ENCODE data around the gene TGM4.
"Not testable (repeated sequence)": the region's sequence is repeated elsewhere in the genome, so short reads cannot be mapped to it uniquely, and the experiment has no call there.

TGM4 gene

GRCh38 chr3:44874308-44874707 lies at the start of gene TGM4:
Gene TGM4 (plus strand): TSS chr3:44874608. CDS start chr3:44874679, 71 bp downstream.
- DNase-seq, result no peak

DNA sequence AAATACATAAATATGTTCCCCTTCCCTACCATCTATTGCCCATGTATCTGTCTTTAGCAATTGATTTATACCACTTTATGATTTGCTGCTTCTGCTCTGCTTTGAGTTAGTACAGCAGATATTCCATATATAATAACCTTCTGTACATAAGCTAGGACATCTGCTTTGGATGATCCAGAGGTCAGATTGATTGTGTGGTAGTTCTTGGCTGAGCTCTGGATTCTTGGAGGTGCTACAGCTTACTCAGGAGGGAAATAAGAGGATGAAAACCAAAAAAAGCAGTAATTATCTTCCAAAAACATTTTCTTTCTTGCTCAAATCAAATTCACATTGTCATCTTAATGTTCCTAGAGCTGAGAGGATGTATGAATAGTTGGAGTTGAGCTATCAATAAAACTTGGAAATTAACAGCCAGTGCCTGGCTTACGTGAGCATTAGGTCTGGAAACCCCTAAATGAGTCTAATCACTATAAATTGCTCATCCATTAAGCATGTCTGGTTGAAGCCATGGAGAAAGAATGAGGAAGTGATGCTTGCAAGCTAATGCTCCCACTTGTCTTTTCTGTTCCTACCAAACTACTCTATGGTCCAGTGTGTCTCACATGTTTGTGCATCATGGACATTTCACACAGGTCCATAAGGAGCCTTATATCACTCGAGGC lies 49.0 kb upstream of the TGM4 start:
- DNase-seq, result no peak

DNA sequence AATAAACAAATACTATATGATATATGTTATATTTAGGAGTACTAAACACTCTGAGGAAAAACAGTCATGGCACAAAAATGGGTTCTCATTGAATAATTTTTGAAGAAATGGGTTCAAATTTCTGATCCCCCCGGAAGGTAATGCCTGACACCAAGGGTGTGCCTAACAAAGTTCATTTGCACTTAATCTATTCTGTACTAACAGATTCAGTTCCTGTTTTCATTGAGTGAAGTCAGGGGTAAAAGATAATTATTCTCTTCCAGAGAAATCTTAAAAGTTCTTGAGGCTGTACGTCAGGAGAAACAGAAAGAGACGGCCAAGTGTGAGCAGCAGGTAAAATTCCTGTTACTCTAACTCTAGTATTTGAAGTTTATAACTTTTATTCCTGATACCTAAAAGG lies 47.2 kb upstream of the TGM4 start:
- DNase-seq, result no peak

GRCh38 chr3:44831232-44831631 lies 43.2 kb upstream of the TGM4 start:
- DNase-seq, result no peak

- no peak for DNase-seq
Measured at GRCh38 chr3:44832032-44832431, 42.4 kb upstream of the TGM4 start.

DNA sequence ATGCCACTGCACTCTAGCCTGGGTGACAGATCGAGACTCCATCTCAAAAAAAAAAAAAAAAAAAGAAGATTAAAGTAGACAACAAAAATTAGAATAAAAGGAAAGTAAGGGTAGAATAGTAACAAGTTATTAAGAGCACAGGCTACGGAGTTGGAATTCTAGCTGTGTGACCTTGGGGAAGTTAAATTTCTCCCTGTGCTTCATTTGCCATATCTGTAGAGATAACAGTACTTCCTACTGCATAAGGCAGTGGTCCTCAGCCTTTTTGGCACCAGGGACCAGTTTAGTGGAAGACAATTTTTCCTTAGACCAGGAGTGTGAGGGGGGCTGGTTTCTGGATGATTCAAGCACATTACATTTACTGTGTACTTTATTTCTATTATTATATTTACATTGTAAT lies 41.4 kb upstream of the TGM4 start:
- no peak for DNase-seq

DNA sequence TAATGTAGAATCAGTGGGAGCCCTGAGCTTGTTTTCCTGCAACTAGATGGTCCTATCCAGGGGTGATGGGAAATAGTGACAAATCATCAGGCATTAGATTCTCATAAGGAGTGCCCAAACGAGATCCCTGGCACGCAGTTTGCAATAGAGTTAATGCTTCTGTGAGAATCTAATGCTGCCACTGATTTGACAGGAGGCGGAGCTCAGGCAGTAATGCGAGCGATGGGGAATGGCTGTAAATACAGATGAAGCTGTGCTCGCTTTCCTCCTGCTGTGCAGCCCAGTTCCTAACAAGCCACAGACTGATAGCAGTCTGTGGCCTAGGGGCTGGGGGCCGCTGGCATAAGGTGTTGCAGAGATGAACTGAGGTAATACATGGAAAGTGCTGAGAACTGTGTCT lies 41.0 kb upstream of the TGM4 start:
- DNase-seq, result no peak

DNA sequence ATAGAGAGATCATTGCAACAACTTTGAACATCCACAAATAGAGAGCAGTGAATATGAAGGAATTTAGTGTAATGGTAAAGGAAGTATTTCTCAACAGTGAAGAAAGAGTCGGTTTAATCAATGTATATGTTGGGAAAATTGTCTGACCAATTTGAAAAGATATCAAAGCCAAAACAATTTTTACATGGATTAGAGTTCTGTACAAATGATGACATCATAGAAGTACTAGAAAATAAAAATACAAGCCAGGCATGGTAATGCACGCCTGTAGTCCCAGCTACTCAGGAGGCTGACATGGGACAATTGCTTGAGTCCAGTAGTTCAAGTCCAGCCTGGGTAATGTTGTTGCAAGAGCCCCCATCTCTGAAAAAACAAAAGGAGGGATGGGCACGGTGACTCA lies 38.7 kb upstream of the TGM4 start:
- DNase-seq, result no peak

DNA sequence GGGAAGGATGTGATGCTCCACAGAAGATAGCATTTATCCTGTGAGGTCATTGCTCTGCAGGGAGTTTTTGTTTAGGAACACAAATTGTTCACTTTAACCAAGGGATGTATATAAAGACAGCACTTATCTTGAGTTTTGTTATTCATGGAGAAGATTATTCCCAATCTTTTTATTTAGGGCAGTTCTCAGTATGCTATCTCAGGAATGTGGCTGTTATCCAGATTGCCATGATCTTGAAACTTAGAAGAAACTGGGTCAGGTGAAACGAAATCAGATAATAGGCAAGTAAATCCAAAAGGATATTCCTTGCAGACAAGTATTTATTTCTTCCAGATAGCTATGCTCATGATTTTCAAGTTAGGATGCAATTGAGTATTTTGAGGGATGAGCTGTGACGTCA lies 32.0 kb upstream of the TGM4 start:
- no peak for DNase-seq

DNA sequence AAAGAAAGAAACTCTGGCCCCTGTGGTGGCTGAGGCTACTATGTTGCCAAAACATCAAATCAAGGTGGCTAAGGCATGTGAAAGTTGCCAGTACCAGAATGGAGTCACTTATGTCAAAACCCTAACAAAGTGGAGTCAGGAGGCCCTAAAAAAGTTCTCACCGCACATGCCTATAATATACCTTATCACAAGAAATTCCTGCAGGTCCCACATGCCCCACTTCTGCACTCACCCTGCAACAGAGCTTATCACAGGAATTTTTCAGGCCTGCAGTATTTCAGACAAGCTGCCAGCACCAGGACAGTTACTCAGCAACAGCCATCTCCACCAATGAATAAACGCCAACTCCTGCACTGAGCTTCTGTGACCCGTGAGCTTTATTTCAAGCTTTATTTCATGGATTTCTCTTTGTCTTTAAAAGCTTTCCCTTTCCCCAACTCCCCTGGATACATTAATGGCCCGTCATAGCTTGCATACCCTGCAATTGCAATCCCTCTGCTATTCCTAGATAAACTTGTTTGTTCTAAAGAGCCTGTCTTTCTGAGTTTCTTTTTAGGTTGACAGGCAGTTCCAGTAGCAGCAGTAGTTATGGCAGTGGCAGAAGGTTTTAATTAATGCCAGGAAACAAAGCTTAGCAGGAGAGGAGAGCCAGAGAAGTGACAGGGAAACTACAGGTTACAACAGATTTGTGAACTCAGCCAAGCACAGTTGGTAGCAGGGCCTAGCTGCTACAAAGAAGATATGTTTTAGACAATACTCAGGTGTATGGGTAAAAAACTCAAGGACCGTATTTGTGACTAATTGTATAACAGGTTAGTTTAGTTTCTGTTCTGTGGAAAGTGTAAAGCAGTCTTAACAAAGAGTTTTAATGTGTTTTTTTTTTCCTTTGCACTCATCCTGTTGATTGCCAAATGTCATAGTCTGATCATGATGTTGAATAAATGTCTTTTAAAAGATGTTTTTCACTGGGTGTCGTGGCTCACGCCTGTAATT lies 28.6 kb upstream of the TGM4 start:
- DNase-seq, result no peak

DNA sequence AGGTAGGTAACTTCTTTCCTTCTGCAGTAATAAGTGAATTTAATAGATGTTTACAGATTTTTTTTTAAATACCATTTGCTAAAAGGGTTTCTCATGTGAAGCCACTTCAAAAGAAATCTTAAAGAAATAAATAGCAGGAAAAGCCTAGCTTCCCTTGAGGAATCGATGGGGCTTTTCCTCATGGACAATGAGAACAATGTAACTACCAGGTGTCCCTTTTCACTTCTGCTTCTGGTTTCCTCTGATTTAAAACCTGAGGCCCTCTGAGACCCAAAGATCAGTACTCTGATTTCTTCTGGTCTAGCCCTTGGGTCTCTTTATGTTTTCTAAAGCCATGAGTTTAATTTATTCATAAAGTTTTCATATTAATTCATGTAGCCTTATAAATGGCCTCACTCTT lies 25.8 kb upstream of the TGM4 start:
- no peak for DNase-seq

DNA sequence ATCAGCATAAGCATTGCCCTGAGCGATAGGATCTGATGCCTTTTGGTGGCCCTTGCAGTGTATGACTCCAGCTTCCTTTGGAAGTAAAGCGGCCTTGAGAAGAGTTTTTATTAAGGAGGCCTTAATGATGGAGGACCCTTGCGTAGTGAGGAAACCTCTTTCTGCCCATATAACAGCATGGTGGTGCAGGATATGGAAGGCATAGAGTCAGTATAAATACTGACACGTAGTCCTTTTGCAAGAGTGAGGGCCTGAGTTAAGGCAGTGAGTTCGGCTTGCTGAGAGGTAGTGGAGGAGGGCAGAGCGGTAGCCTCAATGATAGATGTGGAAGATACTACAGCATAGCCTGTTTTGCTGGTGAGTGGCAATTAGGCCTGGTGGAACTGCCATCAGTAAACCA lies 17.7 kb upstream of the TGM4 start:
- DNase-seq, result not testable (repeated sequence)

DNA sequence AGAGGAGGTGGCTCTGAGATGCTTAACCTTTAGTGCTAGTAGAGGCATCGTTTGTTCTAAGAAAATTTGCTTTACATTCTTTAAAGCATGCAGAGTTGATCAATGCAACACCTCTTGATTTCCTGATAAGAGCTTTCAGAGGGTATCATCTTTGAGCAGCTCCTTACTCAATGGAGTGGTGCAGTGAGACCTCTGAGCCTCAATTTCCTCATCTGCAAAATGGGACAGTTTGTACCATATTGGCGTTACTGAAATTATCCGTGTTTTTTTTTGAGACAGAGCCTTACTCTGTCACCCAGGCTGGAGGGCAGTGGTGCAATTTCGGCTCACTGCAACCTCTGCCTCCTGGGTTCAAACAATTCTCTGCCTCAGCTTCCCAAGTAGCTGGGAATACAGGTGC lies 14.3 kb upstream of the TGM4 start:
- DNase-seq, result no peak

- peak; percentile 94 for DNase-seq
Measured at GRCh38 chr3:44861412-44862225, 12.8 kb upstream of the TGM4 start, which contains the start of gene TMEM42. Gene TMEM42 (plus strand): TSS chr3:44861912. CDS start chr3:44861925, 13 bp downstream.

DNA sequence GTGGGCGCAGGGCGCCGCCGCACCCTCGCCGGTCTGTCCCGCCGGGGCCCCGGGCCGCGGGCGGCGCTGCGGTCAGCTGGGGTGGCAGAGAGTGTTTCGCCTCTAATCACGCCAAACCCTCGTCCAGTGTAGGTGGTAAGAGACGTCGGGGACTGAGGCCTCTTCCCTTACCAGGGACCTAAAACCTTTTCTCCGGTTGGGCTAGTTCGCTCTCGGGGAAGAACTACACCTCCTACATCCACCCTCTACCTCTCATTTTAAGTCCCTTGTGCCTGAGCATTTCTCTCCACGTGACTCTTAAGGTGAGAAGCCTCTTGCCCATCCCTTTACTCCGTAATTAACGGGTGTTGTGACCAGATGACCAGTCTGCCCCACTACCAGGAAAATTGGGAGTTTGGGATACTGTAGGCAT lies 12.2 kb upstream of the TGM4 start:
- peak; percentile 35 for DNase-seq

- peak; percentile 14 for DNase-seq
Measured at GRCh38 chr3:44865272-44866035, 9.0 kb upstream of the TGM4 start.

- DNase-seq, result no peak
Measured at GRCh38 chr3:44867421-44868111, 6.8 kb upstream of the TGM4 start.

GRCh38 chr3:44870375-44871061 lies 3.9 kb upstream of the TGM4 start:
- DNase-seq, result no peak

- no peak for DNase-seq
Measured at GRCh38 chr3:44875596-44875995, 1.2 kb downstream of the TGM4 start.

DNA sequence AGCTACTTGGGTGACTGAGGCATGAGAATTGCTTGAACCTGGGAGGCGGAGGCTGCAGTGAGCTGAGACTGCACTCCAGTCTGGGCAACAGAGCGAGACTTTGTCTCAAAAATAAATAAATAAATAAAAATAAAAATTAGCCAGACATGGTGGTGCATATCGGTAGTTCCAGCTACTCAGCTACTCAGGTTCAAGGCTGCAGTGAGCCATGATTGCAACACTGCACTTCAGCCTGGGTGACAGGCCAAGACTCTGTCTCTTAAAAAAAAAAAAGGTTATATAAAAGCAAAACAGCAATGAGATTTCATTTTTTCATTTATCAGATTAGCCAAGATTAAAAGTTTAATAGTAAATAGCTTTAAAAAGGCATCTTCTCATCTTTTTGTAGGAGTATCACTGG lies 2.9 kb downstream of the TGM4 start:
- DNase-seq, result no peak

DNA sequence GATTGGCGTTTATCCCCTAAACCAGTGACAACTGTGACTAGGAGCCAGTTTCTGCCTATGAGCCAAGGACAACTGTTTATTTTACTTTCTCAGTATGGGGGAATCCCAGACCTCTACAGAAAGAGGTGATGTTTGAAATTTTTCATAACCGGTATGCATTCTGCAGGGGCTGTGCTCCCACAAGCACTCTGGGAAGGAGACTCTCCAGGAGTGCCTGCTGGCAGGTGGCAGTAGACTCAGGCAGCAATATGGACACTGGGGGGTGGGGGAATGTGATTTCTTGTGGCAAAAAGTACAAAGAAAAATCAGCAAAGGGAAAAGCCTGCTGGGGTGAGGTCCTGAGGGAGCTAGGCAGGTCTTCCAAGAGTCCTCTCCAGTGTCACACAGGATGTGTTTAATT lies 5.9 kb downstream of the TGM4 start:
- no peak for DNase-seq
